ENCODE results near the gene LYVE1.

The LYVE1 gene

GRCh38 chr11:10568486-10568941 lies at the start of gene LYVE1:
Gene LYVE1, minus strand, starts transcription at chr11:10568665. Its CDS starts 133 bp downstream, at chr11:10568532.
- Mint-ChIP-seq H3K4me1 (ENCODE audit: low read depth) (no peaks in the 10 kb centered on the region), H3K27me3 (ENCODE audit: low read depth) (peaks cover 20% of the 10 kb centered on the region), H3K4me3 (no peak within 1 kb of the TSS), H3K9me3 (no peaks in the 10 kb centered on the region), H3K36me3 (ENCODE audit: low read depth) (no peaks in the 10 kb centered on the region), H3K27ac (no peak within 1 kb of the TSS)

- H3K9me3 Mint-ChIP-seq = no peaks in the 10 kb centered on the region
- no peak overlapping the region for H3K27ac Mint-ChIP-seq
- H3K36me3 Mint-ChIP-seq (ENCODE audit: low read depth) = no peaks in the 10 kb centered on the region
- no peak overlapping the region for H3K4me3 Mint-ChIP-seq
- no peaks in the 10 kb centered on the region for H3K4me1 Mint-ChIP-seq (ENCODE audit: low read depth)
- peaks cover 26% of the 10 kb centered on the region for H3K27me3 Mint-ChIP-seq (ENCODE audit: low read depth)
Measured at GRCh38 chr11:10617551-10617950, 49.1 kb upstream of the LYVE1 start.

GRCh38 chr11:10611979-10612862 lies 43.8 kb upstream of the LYVE1 start:
- no peak overlapping the region for H3K4me3 Mint-ChIP-seq
- no peaks in the 10 kb centered on the region for H3K9me3 Mint-ChIP-seq
- H3K4me1 Mint-ChIP-seq (ENCODE audit: low read depth) = no peaks in the 10 kb centered on the region
- H3K36me3 Mint-ChIP-seq (ENCODE audit: low read depth) = no peaks in the 10 kb centered on the region
- H3K27ac Mint-ChIP-seq = no peak overlapping the region
- peaks cover 39% of the 10 kb centered on the region for H3K27me3 Mint-ChIP-seq (ENCODE audit: low read depth)

- Mint-ChIP-seq H3K27ac (no peak overlapping the region), H3K9me3 (no peaks in the 10 kb centered on the region), H3K4me3 (no peak overlapping the region), H3K4me1 (ENCODE audit: low read depth) (peaks cover 9% of the 10 kb centered on the region), H3K27me3 (ENCODE audit: low read depth) (peaks cover 39% of the 10 kb centered on the region), H3K36me3 (ENCODE audit: low read depth) (no peaks in the 10 kb centered on the region)
Measured at GRCh38 chr11:10609636-10610035, 41.2 kb upstream of the LYVE1 start.

- H3K4me1 Mint-ChIP-seq (ENCODE audit: low read depth) = peaks cover 13% of the 10 kb centered on the region
- no peak overlapping the region for H3K4me3 Mint-ChIP-seq
- H3K36me3 Mint-ChIP-seq (ENCODE audit: low read depth) = no peaks in the 10 kb centered on the region
Measured at GRCh38 chr11:10608584-10608983, 40.1 kb upstream of the LYVE1 start.

GRCh38 chr11:10607462-10608132 lies 39.1 kb upstream of the LYVE1 start:
- H3K27me3 Mint-ChIP-seq (ENCODE audit: low read depth) = peaks cover 20% of the 10 kb centered on the region
- no peaks in the 10 kb centered on the region for H3K9me3 Mint-ChIP-seq
- no peak overlapping the region for H3K27ac Mint-ChIP-seq
- H3K4me3 Mint-ChIP-seq = no peak overlapping the region
- H3K36me3 Mint-ChIP-seq (ENCODE audit: low read depth) = no peaks in the 10 kb centered on the region
- H3K4me1 Mint-ChIP-seq (ENCODE audit: low read depth) = peaks cover 13% of the 10 kb centered on the region

More at GRCh38 chr11:10608584-10608983, 40.1 kb upstream of the LYVE1 start:
- H3K9me3 Mint-ChIP-seq = no peaks in the 10 kb centered on the region
- H3K27ac Mint-ChIP-seq = no peak overlapping the region
- H3K27me3 Mint-ChIP-seq (ENCODE audit: low read depth) = peaks cover 30% of the 10 kb centered on the region

GRCh38 chr11:10606536-10607208 lies 38.2 kb upstream of the LYVE1 start:
- peaks cover 13% of the 10 kb centered on the region for H3K4me1 Mint-ChIP-seq (ENCODE audit: low read depth)
- no peaks in the 10 kb centered on the region for H3K9me3 Mint-ChIP-seq
- peak overlapping the region; percentile 25 for H3K4me3 Mint-ChIP-seq
- H3K27ac Mint-ChIP-seq = no peak overlapping the region
- H3K27me3 Mint-ChIP-seq (ENCODE audit: low read depth) = peaks cover 15% of the 10 kb centered on the region
- H3K36me3 Mint-ChIP-seq (ENCODE audit: low read depth) = no peaks in the 10 kb centered on the region

GRCh38 chr11:10605941-10606381 lies 37.5 kb upstream of the LYVE1 start:
- peaks cover 11% of the 10 kb centered on the region for H3K27me3 Mint-ChIP-seq (ENCODE audit: low read depth)
- H3K27ac Mint-ChIP-seq = no peak overlapping the region
- H3K4me1 Mint-ChIP-seq (ENCODE audit: low read depth) = peaks cover 13% of the 10 kb centered on the region
- H3K36me3 Mint-ChIP-seq (ENCODE audit: low read depth) = no peaks in the 10 kb centered on the region
- no peaks in the 10 kb centered on the region for H3K9me3 Mint-ChIP-seq
- no peak overlapping the region for H3K4me3 Mint-ChIP-seq

- H3K36me3 Mint-ChIP-seq (ENCODE audit: low read depth) = no peaks in the 10 kb centered on the region
- H3K9me3 Mint-ChIP-seq = no peaks in the 10 kb centered on the region
- H3K27ac Mint-ChIP-seq = no peak overlapping the region
- peaks cover 13% of the 10 kb centered on the region for H3K4me1 Mint-ChIP-seq (ENCODE audit: low read depth)
- no peaks in the 10 kb centered on the region for H3K27me3 Mint-ChIP-seq (ENCODE audit: low read depth)
- no peak overlapping the region for H3K4me3 Mint-ChIP-seq
Measured at GRCh38 chr11:10604798-10605197, 36.3 kb upstream of the LYVE1 start.

- Mint-ChIP-seq H3K4me3 (no peak overlapping the region), H3K4me1 (ENCODE audit: low read depth) (peaks cover 13% of the 10 kb centered on the region), H3K27me3 (ENCODE audit: low read depth) (no peaks in the 10 kb centered on the region), H3K36me3 (ENCODE audit: low read depth) (no peaks in the 10 kb centered on the region), H3K27ac (no peak overlapping the region), H3K9me3 (no peaks in the 10 kb centered on the region)
Measured at GRCh38 chr11:10604340-10604748, 35.9 kb upstream of the LYVE1 start.

GRCh38 chr11:10603721-10604297 lies 35.3 kb upstream of the LYVE1 start:
- no peaks in the 10 kb centered on the region for H3K9me3 Mint-ChIP-seq
- H3K4me1 Mint-ChIP-seq (ENCODE audit: low read depth) = peaks cover 13% of the 10 kb centered on the region
- no peak overlapping the region for H3K27ac Mint-ChIP-seq
- no peaks in the 10 kb centered on the region for H3K27me3 Mint-ChIP-seq (ENCODE audit: low read depth)
- H3K36me3 Mint-ChIP-seq (ENCODE audit: low read depth) = no peaks in the 10 kb centered on the region
- H3K4me3 Mint-ChIP-seq = no peak overlapping the region

- Mint-ChIP-seq H3K4me3 (no peak overlapping the region), H3K4me1 (ENCODE audit: low read depth) (peaks cover 14% of the 10 kb centered on the region), H3K27ac (no peak overlapping the region), H3K36me3 (ENCODE audit: low read depth) (no peaks in the 10 kb centered on the region), H3K27me3 (ENCODE audit: low read depth) (no peaks in the 10 kb centered on the region), H3K9me3 (no peaks in the 10 kb centered on the region)
Measured at GRCh38 chr11:10602945-10603344, 34.5 kb upstream of the LYVE1 start.

- no peak overlapping the region for H3K4me3 Mint-ChIP-seq
Measured at GRCh38 chr11:10602366-10602765, 33.9 kb upstream of the LYVE1 start.

GRCh38 chr11:10601837-10602236 lies 33.4 kb upstream of the LYVE1 start:
- Mint-ChIP-seq H3K9me3 (no peaks in the 10 kb centered on the region), H3K27me3 (ENCODE audit: low read depth) (no peaks in the 10 kb centered on the region), H3K36me3 (ENCODE audit: low read depth) (no peaks in the 10 kb centered on the region), H3K4me3 (no peak overlapping the region), H3K27ac (no peak overlapping the region), H3K4me1 (ENCODE audit: low read depth) (peaks cover 16% of the 10 kb centered on the region)

More at GRCh38 chr11:10602366-10602765, 33.9 kb upstream of the LYVE1 start:
- Mint-ChIP-seq H3K27me3 (ENCODE audit: low read depth) (no peaks in the 10 kb centered on the region), H3K9me3 (no peaks in the 10 kb centered on the region), H3K27ac (no peak overlapping the region), H3K4me1 (ENCODE audit: low read depth) (peaks cover 16% of the 10 kb centered on the region), H3K36me3 (ENCODE audit: low read depth) (no peaks in the 10 kb centered on the region)
